NOMO-1 treated with dmso at 0.1 percent for 144 hours (cell line): ENCODE data around the gene PADI1.

Experiments used
- DNase-seq: peaks from one replicate; lab custom pipeline; 2025; ENCODE audit not compliant: unreplicated experiment; lab: John Stamatoyannopoulos, UW

Gene PADI1

DNA sequence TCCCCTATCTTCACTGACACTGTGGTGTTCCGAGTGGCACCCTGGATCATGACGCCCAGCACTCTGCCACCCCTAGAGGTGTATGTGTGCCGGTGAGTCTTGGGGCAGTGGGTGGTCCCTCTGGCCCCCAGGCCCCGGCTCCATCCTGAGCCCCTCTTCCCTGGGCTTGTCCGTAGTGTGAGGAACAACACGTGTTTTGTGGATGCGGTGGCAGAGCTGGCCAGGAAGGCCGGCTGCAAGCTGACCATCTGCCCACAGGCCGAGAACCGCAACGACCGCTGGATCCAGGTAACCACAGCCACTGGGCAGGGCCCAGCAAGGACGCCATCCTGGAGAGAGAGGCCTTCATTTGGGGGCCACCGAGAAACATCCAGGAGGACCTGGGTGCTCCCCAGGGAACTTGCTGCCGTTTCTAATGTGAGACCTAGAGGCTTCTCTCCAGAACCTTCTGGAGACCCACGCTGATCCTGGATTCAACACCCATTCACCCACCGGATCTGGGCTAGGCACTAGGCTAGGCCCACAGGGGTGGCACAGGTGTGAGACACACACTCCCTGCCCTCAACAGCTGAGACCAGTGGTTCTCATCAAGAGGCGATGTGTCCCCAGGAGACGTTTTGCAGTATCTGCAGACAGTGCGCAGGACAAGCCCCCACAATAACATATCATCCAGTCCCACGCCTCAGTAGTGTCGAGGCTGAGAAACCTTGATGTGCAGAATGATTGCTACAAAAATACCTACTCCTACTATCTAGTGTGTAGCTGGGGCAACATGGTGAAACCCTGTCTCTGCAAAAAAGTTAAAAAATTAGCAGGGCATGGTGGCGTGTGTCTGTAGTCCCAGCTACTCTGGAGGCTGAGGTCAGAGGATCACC lies 66.2 kb downstream of the PADI1 start:
- no peak for DNase-seq

DNA sequence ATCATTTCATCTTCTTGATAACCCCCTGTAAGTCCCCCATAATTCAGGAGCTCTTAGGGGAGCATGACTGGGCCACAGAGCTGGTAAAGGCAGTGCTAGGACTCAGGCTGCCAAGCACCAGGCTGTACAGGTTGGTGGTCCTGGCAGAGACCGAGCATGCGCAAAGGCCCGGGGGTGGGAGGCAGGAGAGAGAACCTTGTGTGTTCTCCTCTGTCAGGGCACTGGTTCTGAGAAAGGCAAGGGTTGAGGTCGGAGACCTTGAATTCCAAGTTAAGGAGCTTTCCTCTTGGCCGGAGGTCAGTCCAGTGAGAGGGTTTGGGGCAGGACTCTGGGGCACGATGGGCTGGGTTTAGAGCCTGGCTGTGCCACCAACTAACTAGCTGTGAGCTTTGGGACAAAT lies 67.1 kb downstream of the PADI1 start:
- DNase-seq = no peak

DNA sequence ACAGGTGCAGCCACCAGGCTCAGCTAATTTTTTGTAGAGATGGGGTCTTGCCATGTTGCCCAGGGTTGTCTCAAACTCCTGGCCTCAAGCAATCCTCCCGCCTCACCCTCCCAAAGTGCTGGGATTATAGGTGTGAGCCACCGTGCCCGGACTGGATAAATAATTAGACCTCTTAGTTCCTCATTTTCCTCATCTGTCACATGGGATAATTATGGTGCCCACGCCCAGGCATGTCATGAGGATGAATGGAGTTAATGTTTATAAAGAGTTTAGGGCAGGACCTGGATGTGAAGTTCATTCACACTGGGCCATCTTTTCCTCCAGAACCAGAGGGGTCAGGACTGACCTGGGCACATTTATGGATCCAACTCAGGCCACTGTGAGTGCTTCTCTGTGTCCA lies 67.7 kb downstream of the PADI1 start:
- DNase-seq = no peak

DNA sequence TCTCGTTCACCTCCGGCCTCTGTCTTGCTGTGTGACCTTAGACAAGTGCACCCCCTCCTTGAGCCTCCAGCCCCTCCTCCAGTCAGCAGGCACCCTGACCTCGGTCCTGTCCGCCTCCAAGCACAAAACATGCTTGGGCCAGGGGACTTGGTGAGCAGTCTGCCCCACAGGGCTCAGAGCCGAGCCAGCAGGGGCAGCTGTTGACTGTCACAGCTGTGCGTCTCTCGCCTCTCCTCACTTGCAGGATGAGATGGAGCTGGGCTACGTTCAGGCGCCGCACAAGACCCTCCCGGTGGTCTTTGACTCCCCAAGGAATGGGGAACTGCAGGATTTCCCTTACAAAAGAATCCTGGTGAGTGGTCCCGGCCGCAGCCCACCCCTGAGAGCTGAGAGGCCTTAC lies 68.2 kb downstream of the PADI1 start:
- DNase-seq = no peak

DNA sequence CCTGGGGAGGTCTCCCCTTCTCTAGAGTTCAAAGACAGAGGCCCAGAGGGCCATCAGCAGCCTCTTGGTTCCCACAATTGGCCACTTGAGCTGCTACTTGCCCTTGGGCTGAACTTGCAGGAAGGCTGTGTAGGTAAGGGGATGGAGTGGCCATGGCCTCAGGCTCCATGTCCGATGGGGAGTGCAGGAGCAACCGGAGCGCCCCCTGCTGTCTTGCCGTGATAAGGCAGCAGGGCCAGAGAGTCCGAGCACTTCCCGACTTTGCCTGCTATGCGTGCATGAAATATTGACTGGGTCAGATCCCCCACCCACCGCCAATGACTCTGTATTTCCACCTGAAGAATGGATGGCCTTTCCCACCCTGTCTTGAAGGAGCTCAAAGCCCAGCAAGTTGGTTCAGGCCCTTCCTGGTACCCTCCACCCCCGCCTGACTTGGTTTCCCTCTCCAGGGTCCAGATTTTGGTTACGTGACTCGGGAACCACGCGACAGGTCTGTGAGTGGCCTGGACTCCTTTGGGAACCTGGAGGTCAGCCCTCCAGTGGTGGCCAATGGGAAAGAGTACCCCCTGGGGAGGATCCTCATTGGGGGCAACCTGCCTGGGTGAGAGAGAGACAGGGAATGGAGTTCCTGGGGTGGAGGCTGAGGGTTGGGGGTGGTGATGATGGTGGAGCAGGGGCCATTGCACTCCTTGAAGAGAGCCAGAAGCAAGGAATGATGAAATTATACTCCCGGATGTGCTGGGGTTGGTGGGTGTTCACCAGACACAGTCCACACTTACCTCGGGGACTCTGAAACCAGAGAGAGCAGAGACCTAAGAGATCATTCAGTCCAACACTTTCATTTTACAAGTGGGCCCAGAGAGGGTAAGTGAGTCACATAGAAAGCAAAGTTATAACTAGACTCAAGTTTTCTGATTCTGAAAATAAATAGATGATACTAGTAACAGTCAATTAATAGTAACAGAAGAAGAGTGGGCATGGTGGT lies 69.5 kb downstream of the PADI1 start:
- peak; percentile 41 for DNase-seq

DNA sequence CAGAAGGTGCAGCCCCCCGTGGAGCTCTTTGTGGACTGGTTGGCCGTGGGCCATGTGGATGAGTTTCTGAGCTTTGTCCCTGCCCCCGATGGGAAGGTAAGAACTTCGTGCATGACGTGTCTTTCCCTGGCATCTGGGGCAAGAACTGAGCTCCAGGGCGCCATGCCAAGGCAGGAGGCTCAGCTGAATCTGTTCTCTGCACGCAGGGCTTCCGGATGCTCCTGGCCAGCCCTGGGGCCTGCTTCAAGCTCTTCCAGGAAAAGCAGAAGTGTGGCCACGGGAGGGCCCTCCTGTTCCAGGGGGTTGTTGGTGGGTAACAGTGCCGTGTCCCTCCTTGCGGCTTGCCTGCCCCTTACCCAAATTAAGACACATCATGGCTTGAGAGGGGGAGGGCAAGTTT lies 71.6 kb downstream of the PADI1 start:
- peak; percentile 62 for DNase-seq

DNA sequence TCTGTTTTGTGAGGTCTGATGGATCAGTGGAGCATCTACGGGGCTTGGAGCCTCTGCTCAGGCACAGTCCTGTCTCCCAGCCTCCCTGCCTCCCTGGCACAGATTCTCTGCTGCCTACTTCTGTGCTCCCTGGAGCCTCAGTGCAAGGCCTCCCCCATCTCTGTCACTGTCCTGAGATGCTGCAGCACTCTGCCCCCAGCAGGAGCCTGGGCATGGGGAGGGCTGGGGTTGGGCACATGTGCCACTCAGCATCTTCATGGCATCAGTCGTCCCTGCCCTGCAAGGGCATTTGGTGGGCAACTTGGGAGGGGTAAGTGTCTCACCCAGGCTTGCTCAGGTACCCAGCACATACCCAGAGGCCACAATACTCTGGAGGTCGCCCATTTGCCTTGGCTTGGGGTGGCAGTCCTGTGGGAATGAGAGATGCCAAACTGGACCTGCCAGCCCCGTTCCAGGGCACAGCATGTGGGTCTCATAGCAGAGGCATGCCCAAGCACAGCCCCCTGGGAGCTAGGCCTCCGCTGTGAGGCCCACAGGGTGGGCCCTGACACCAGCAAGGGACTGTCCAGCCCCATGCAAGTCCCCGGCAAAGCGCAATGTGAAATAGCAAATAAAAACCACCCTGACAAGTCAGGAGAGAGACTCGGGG lies 72.7 kb downstream of the PADI1 start:
- no peak for DNase-seq

DNA sequence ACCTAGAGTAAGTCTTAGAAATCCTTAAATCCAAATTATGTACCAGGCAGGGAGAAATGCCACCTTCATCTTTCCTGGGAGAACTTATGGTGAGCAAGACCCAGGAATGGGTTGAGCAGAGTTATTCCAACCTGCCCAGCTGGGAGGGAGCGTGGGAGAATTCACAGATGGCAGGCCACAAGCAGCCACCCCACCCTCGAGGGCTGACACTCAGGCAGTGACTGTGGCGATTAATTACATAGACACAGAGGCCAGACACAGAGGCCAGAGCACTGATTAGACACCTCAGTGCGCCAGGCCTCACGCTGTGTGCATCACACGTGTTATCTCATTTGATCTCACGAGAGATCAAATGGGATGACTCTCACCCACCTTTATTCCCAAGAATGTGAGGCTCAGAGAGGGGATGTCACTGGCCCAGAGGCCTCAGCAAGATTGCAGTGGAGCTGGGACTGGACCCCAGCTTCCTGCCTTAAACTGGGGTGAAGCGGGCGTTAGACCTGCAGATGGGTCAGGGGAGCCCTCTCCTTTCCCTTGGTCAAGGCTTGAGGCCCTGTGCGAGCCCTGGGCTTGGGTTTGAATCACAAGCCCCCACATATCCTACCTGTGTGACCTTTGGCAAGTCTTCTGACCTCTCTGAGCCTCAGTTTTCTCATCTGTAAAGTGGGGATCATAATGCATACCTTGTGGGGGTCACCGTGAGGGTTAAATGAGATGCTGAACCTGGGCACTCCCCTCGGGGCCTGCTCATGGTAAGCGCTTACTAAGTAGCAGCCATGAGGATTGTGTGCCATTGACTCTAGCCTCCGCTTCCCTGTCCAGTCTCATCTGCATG lies 74.3 kb downstream of the PADI1 start:
- DNase-seq = no peak

DNA sequence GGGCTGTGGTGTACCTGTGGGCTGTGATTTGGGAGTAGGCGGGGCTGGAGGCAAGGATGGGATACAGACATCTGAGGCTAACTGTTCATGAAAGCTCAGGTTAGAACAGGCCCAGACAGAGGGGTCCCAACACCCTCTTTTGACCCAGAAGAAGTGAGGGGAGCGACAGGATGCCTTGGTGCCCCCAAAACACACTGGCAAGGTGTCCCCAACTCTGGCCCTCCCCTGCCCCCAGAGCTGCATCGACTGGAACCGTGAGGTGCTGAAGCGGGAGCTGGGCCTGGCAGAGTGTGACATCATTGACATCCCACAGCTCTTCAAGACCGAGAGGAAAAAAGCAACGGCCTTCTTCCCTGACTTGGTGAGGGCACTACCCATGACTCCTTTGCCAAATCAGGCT lies 75.5 kb downstream of the PADI1 start:
- DNase-seq = no peak

DNA sequence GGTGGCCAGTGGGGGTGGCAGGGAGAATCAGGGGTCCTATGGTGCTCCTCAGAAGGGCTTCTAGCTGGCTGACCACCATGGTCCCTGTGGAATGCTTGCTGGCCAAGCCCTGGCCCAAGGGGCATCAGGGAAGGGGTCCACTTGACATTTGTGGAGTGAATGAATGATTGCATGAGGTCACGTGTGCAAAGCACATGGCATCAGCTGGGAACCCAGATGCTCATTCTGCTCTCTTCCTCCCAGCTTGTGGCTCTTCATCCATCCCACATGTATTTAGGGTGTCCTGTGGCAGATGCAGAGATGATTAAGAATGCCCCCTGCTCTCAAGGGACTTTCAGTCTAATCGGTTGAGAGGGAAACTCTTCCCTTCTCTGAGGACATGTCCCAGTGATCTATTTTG lies 76.0 kb downstream of the PADI1 start:
- DNase-seq = no peak

DNA sequence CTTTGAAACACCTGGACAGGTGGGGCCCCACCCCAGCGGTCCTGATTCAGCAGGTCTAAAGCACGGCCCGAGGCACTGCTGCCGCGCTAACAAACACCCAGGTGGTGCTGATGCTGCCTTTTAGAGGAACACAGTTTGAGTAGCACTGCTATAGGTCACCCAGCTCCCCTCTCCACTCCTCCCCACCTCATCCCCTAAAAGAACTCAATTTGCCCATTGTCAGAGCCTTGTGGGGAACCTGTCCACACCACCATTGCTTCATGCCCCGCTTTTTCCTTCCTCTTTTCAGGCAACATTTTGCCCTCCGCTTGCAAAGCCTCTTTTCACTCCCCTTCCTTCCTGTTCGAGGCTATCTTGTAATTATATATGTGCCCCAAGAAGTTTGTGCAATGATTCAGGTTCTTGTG lies 76.8 kb downstream of the PADI1 start:
- peak; percentile 98 for DNase-seq

DNA sequence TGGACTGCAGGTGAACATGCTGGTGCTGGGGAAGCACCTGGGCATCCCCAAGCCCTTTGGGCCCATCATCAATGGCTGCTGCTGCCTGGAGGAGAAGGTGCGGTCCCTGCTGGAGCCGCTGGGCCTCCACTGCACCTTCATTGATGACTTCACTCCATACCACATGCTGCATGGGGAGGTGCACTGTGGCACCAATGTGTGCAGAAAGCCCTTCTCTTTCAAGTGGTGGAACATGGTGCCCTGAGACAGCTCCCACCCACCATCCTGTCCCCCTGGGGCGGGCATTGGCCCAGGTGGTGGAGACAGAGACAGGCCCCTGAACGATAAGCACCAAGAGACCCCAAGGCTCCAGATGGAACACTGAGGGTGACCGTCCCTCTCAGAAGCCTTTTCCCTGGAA lies 77.9 kb downstream of the PADI1 start:
- DNase-seq = no peak

DNA sequence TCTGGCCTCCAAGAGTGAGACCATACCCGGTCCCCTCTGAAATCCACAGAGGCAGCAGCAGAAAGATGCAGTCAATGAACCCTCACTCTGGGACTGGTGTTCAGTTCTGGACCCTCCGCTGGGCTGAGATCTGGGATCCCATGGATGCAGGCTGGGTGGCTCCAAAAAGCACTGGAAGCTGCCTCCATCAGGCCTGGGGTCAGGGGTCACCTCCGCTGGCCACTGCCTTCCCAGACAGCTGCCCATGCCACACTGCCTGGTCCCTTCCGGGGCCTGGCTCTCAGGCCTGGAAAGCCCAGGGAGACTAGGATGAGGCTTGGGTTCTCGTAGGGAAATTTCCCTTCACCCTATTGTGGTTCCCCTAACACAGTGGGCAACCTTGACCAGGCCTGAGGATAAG lies 81.7 kb downstream of the PADI1 start:
- DNase-seq = no peak

DNA sequence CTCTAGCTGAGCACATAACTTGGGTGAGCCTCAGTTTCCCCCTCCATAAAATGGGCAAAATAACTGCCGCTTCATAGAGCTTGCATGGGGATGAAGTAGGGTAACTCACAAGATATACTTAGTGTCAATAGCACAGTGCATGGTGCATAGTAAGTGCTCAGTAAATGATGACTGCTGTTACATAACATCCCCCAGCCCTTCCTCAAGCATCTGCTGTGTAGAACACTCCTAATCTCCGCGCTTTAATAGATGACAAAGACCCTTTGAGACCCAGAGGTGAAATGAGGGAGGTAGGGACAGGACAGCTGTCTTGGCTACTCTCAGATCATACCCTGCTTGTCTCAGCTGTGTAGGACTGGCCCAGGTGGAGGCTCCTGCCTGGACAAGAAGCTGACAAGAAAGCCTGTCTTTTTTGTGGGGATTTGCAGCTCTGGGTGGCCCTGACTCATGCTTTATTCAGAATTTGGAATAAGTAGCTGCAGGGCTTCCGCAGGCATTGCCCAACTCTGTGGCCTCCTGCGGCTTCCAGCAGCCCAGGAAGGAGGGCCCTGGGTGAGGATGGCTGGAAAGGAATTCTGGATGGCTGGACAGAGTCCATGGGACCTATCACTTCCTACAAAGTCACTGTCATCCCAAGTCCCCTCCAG lies 82.3 kb downstream of the PADI1 start:
- peak; percentile 22 for DNase-seq

DNA sequence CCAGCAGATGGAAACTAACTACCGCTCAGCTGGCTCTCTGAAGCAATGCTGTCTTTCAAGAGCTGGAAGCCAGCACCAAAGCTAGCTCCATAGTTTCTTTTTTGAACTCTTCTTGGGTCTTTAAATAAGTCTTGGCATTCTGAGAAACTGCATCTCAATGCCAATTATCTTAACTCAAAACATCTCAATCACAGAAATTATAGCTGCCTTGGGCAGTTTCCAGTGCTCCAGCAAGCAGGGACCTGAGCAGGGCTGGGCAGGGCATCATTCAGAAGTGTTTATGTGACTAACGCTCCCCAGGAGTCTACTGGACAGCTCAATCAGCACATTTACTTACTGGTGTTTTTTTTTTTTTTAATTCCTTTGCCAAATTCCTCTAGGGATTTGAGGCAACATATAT lies 84.8 kb downstream of the PADI1 start:
- no peak for DNase-seq

DNA sequence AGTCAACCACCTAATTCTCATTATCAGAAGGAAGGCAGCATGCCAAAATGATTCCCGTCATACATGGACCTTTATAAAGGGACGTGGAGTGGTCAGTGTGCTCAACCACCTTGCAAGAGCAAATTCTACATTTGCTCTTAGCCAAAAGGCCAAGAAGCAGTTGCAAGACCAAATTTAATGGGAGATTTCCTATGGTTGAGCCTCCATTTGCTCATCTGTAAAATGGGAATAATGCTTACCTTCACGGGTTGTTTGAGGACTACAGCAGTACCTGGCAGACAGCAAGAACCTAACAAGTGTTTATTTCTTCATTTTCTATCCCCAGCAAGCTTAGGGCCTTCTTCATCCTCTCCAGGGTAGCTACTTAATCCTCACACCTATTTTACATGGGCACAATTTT lies 85.6 kb downstream of the PADI1 start:
- DNase-seq = no peak

DNA sequence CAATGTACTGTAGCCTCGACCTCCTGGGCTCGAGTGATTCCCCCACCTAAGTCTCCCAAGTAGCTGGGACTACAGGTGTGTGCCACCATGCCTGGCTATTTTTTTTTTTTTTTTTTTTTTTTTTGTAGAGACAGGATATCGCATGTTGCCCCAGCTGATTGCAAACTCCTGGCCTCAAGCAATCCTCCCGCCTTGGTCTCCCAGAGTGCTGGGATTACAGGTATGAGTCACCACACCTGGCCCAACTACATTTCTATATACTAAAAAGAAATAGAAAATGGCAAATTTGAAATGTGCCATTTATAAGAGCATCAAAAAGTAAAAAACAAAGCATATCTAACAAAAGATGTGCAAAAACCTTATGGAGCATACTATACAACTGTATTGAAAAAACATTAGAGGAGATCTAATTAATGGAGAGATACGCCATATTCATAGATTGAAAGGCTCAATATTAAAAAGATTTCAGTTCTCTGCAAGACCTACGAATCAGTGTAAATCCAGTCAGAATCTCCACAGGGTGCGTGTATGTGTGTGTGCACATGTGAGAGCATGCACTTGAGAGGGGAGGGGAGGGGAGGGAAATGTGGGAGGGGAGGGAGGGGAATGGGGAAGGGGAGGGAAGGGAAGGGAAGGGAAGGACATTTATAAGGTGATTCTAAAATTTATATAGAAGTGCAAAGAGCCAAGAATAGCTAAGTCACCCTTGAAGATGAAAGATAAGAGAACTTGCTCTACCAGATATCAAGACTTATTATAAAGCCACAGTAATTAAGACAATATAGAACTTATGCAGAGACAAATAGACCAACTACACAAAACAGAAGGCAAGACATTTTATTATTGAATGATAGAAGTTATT lies 87.6 kb downstream of the PADI1 start:
- no peak for DNase-seq

DNA sequence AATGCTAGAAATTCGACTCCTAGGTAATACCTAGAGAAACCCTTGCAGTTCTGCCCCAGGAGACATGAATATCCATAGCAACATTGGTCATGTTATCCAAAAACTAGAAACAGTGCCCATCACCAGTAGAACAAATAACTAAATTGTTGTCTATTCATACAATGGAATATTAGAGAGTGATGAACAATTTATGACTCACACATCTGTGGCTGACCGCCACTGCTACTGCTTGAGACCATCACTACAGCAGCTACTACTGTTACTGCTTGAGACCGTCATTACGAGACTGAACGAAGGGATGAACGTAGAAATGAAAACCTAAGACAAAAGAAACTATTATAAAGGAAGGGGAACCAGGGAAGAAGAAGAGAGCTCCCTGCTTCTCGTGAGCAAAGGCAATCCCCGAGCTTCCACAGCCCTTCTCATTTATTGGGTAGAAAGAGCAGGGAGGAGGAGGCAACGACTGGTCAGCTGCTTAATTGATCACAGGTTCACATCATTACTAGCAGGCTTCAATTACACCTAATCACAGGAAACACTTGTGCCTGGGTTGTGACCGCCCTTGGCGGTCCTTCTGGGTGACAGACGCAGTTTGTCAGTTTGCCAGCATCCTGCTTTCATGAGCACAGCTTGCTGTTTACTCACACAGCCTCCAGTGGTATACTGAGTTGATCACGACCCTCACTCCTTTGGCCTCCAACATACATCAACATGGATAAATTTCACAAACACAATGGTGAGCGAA lies 88.9 kb downstream of the PADI1 start:
- no peak for DNase-seq
